Measurements from ENCODE around the gene SEMA3C. TPM values are rescaled to one million over a fixed set of nuclear protein-coding genes. Genes with fewer than 3 reads are reported as not detected.
A peak's percentile ranks its signal among the peaks of the same experiment; 100 is the strongest.

SEMA3C gene
- total RNA-seq, 1 experiment from 2014 or later, result 232 TPM

- POLR2A ChIA-PET, result no interaction called here
- CTCF ChIA-PET, result no interaction called here
- intact Hi-C loops (cut with micrococcal nuclease; ENCODE audit: unreplicated experiment) (no loop called here), in situ Hi-C loops (cut with HindIII; ENCODE audit: low pct_unique_long_range_greater_than_20kb, low sequenced_read_pairs) (no loop called here)
- Histone ChIP-seq H3K4me3 (ENCODE audit: low read depth in 2 of 2, low read length in 2 of 2) (no peak overlapping the region), H3K4me1 (ENCODE audit: control insufficient read depth, insufficient read depth, low read length) (no peaks in the 10 kb centered on the region), H3K36me3 (ENCODE audit: control insufficient read depth, insufficient read depth, low read length) (no peaks in the 10 kb centered on the region), H3K27me3 (ENCODE audit: control insufficient read depth, insufficient read depth, low read length) (no peaks in the 10 kb centered on the region), H3K9me3 (ENCODE audit: control insufficient read depth, insufficient read depth, low read depth, low read length) (peaks cover 7% of the 10 kb centered on the region; the same call in 1 of the 2 replicates), H3K27ac (ENCODE audit: low read length) (no peak overlapping the region; the same call in 1 of the 2 replicates)
- BruUV-seq (replicated peaks), result no TSS peak
- ATAC-seq, result no peak
- TF ChIP-seq SIN3A (IDR thresholded peaks at IDR 0.05; ENCODE audit: borderline replicate concordance, insufficient read depth, low read depth, low read length) (no peak), TCF7L2 (IDR thresholded peaks at IDR 0.05; ENCODE audit: low read depth, low read length) (no peak), REST (IDR thresholded peaks at IDR 0.05; ENCODE audit: insufficient read depth in 1 of 2, low read depth in 2 of 2, low read length in 1 of 2) (no peak), POLR2AphosphoS5 (IDR thresholded peaks at IDR 0.05; ENCODE audit: low read depth, low read length) (no peak), CTCF (IDR thresholded peaks at IDR 0.05) (no peak)
- no peak for DNase-seq (ENCODE audit: low read depth, low spot score)
These were observed 35.3 kb upstream of the SEMA3C start for GRCh38 chr7:80954191-80954590.

- ATAC-seq (no peak), DNase-seq (ENCODE audit: low read depth, low spot score) (no peak)
- BruUV-seq (replicated peaks), result no TSS peak
- no peaks in the 10 kb centered on the region for H3K4me1 ChIP-seq (ENCODE audit: control insufficient read depth, insufficient read depth, low read length)
- no peak for TF ChIP-seq TCF7L2 (IDR thresholded peaks at IDR 0.05; ENCODE audit: low read depth, low read length)
- no peak for TF ChIP-seq CTCF (IDR thresholded peaks at IDR 0.05)
- no peak for TF ChIP-seq REST (IDR thresholded peaks at IDR 0.05; ENCODE audit: insufficient read depth in 1 of 2, low read depth in 2 of 2, low read length in 1 of 2)
- no peak for TF ChIP-seq POLR2AphosphoS5 (IDR thresholded peaks at IDR 0.05; ENCODE audit: low read depth, low read length)
- TF ChIP-seq SIN3A (IDR thresholded peaks at IDR 0.05; ENCODE audit: borderline replicate concordance, insufficient read depth, low read depth, low read length), result no peak
- peaks cover 25% of the 10 kb centered on the region; the same call in 1 of the 2 replicates for H3K9me3 ChIP-seq (ENCODE audit: control insufficient read depth, insufficient read depth, low read depth, low read length)
- no peaks in the 10 kb centered on the region for H3K27me3 ChIP-seq (ENCODE audit: control insufficient read depth, insufficient read depth, low read length)
- CTCF ChIA-PET, result no interaction called here
- H3K36me3 ChIP-seq (ENCODE audit: control insufficient read depth, insufficient read depth, low read length), result no peaks in the 10 kb centered on the region
- POLR2A ChIA-PET, result no interaction called here
- intact Hi-C loops (cut with micrococcal nuclease; ENCODE audit: unreplicated experiment), result no loop called here
- H3K27ac ChIP-seq (ENCODE audit: low read length), result peak overlapping the region; percentile 41; the same call in 1 of the 2 replicates
- H3K4me3 ChIP-seq (ENCODE audit: low read depth in 2 of 2, low read length in 2 of 2), result no peak overlapping the region
- in situ Hi-C loops (cut with HindIII; ENCODE audit: low pct_unique_long_range_greater_than_20kb, low sequenced_read_pairs), result no loop called here
These were observed 31.7 kb upstream of the SEMA3C start for GRCh38 chr7:80950550-80950967.

All from Panc1 (cell line).